ENCODE data around the gene SCD5.

SCD5 gene

GRCh38 chr4:82809619-82810018 lies 11.0 kb upstream of the SCD5 start:
- no peaks in the 10 kb centered on the region for H3F3A ChIP-seq (ENCODE audit: insufficient read depth, low read length)
- H3K4me2 ChIP-seq (ENCODE audit: low read length), result no peak overlapping the region
- no peak overlapping the region for H2AFZ ChIP-seq (ENCODE audit: low read length)
- H3K4me3 ChIP-seq (ENCODE audit: low read depth, low read length, poor library complexity, severe bottlenecking), result no peak overlapping the region
- H3K9me3 ChIP-seq (ENCODE audit: low read length), result no peaks in the 10 kb centered on the region
- H3K36me3 ChIP-seq (ENCODE audit: insufficient read depth, low read length), result no peaks in the 10 kb centered on the region
- H3K27ac ChIP-seq (ENCODE audit: low read depth, low read length, poor library complexity, severe bottlenecking), result no peak overlapping the region
- no peak overlapping the region for H3K9ac ChIP-seq (ENCODE audit: low read length)
- H3K27me3 ChIP-seq (ENCODE audit: insufficient read depth, low read length), result no peaks in the 10 kb centered on the region
- H3K4me1 ChIP-seq (ENCODE audit: insufficient read depth, low read length, severe bottlenecking), result no peaks in the 10 kb centered on the region
- no peaks in the 10 kb centered on the region for H3K9me2 ChIP-seq (ENCODE audit: low read depth, low read length)
- TF ChIP-seq EZH2 (IDR thresholded peaks at IDR 0.05; ENCODE audit: borderline replicate concordance, low read length), result no peak
- no peak for TF ChIP-seq CTCF (IDR thresholded peaks at IDR 0.05; ENCODE audit: low read length)
- no peaks in the 10 kb centered on the region for H4K20me1 ChIP-seq (ENCODE audit: insufficient read depth, low read length)
- H3K79me2 ChIP-seq (ENCODE audit: insufficient read depth, low read length), result no peaks in the 10 kb centered on the region

- H3K36me3 ChIP-seq (ENCODE audit: insufficient read depth, low read length), result no peaks in the 10 kb centered on the region
- H3K9me2 ChIP-seq (ENCODE audit: low read depth, low read length), result no peaks in the 10 kb centered on the region
- H3F3A ChIP-seq (ENCODE audit: insufficient read depth, low read length), result no peaks in the 10 kb centered on the region
- H3K4me1 ChIP-seq (ENCODE audit: insufficient read depth, low read length, severe bottlenecking), result peaks cover 10% of the 10 kb centered on the region
- H3K79me2 ChIP-seq (ENCODE audit: insufficient read depth, low read length), result no peaks in the 10 kb centered on the region
- no peak overlapping the region for H2AFZ ChIP-seq (ENCODE audit: low read length)
- H3K9ac ChIP-seq (ENCODE audit: low read length), result no peak overlapping the region
- H3K4me2 ChIP-seq (ENCODE audit: low read length), result no peak overlapping the region
- peaks cover 5% of the 10 kb centered on the region; the same call in 1 of the 2 replicates for H3K27me3 ChIP-seq (ENCODE audit: insufficient read depth, low read length)
- H3K9me3 ChIP-seq (ENCODE audit: low read length), result no peaks in the 10 kb centered on the region
- no peak overlapping the region for H3K4me3 ChIP-seq (ENCODE audit: low read depth, low read length, poor library complexity, severe bottlenecking)
- TF ChIP-seq CTCF (IDR thresholded peaks at IDR 0.05; ENCODE audit: low read length) (no peak), EZH2 (IDR thresholded peaks at IDR 0.05; ENCODE audit: borderline replicate concordance, low read length) (no peak)
- no peaks in the 10 kb centered on the region for H4K20me1 ChIP-seq (ENCODE audit: insufficient read depth, low read length)
- no peak overlapping the region for H3K27ac ChIP-seq (ENCODE audit: low read depth, low read length, poor library complexity, severe bottlenecking)
These were observed 5.2 kb upstream of the SCD5 start for GRCh38 chr4:82803746-82804145.

GRCh38 chr4:82802911-82803310 lies 4.3 kb upstream of the SCD5 start:
- TF ChIP-seq EZH2 (IDR thresholded peaks at IDR 0.05; ENCODE audit: borderline replicate concordance, low read length), result no peak
- TF ChIP-seq CTCF (IDR thresholded peaks at IDR 0.05; ENCODE audit: low read length), result no peak
- peaks cover 16% of the 10 kb centered on the region for H3K4me1 ChIP-seq (ENCODE audit: insufficient read depth, low read length, severe bottlenecking)
- H3K9me3 ChIP-seq (ENCODE audit: low read length), result no peaks in the 10 kb centered on the region
- no peak overlapping the region for H3K4me2 ChIP-seq (ENCODE audit: low read length)
- no peaks in the 10 kb centered on the region for H3K36me3 ChIP-seq (ENCODE audit: insufficient read depth, low read length)
- H3F3A ChIP-seq (ENCODE audit: insufficient read depth, low read length), result no peaks in the 10 kb centered on the region
- H3K9ac ChIP-seq (ENCODE audit: low read length), result no peak overlapping the region
- no peaks in the 10 kb centered on the region for H3K79me2 ChIP-seq (ENCODE audit: insufficient read depth, low read length)
- H4K20me1 ChIP-seq (ENCODE audit: insufficient read depth, low read length), result no peaks in the 10 kb centered on the region
- H3K27me3 ChIP-seq (ENCODE audit: insufficient read depth, low read length), result peaks cover 5% of the 10 kb centered on the region; the same call in 1 of the 2 replicates
- no peaks in the 10 kb centered on the region for H3K9me2 ChIP-seq (ENCODE audit: low read depth, low read length)
- no peak overlapping the region for H2AFZ ChIP-seq (ENCODE audit: low read length)
- no peak overlapping the region for H3K4me3 ChIP-seq (ENCODE audit: low read depth, low read length, poor library complexity, severe bottlenecking)
- H3K27ac ChIP-seq (ENCODE audit: low read depth, low read length, poor library complexity, severe bottlenecking), result no peak overlapping the region
